ENCODE results near the gene HIVEP3.

- TF ChIP-seq, protein P1, sequence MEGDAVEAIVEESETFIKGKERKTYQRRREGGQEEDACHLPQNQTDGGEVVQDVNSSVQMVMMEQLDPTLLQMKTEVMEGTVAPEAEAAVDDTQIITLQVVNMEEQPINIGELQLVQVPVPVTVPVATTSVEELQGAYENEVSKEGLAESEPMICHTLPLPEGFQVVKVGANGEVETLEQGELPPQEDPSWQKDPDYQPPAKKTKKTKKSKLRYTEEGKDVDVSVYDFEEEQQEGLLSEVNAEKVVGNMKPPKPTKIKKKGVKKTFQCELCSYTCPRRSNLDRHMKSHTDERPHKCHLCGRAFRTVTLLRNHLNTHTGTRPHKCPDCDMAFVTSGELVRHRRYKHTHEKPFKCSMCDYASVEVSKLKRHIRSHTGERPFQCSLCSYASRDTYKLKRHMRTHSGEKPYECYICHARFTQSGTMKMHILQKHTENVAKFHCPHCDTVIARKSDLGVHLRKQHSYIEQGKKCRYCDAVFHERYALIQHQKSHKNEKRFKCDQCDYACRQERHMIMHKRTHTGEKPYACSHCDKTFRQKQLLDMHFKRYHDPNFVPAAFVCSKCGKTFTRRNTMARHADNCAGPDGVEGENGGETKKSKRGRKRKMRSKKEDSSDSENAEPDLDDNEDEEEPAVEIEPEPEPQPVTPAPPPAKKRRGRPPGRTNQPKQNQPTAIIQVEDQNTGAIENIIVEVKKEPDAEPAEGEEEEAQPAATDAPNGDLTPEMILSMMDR (IDR thresholded peaks at IDR 0.05; ENCODE audit: poor library complexity), result no peak
- TF ChIP-seq EZH2phosphoT487 (IDR thresholded peaks at IDR 0.05; ENCODE audit: low read depth, severe bottlenecking, unreplicated experiment) (no peak), EZH2 (IDR thresholded peaks at IDR 0.05; ENCODE audit: borderline replicate concordance) (no peak)
Observed at GRCh38 chr1:41464885-41465284, 453.8 kb downstream of the HIVEP3 start.
